HepG2 (cell line): Measurements from ENCODE around the gene LEFTY2. TPM values are rescaled to one million over a fixed set of nuclear protein-coding genes. Genes with fewer than 3 reads are reported as not detected.

Experiments
- ARID5B ChIP-seq: IDR thresholded peaks from 2 replicates; pipeline ENCODE4 v1.4.0; 2020; ENCODE audit warnings: mild to moderate bottlenecking, missing genetic modification reagents
- DRAP1 ChIP-seq: IDR thresholded peaks from 2 replicates; pipeline ENCODE4 v1.6.1; 2016; ENCODE audit warnings: missing genetic modification reagents, missing compliant biosample characterization
- ELF4 ChIP-seq: sonication (generic); formaldehyde crosslinking; IDR thresholded peaks from 2 replicates; pipeline ENCODE4 v1.5.0; 2020; ENCODE audit warnings: missing genetic modification reagents, mild to moderate bottlenecking, moderate library complexity, borderline replicate concordance
- GTF3A ChIP-seq: sonication (generic); formaldehyde crosslinking; conservative IDR thresholded peaks from 2 replicates; pipeline ENCODE4 v1.4.0; 2020; ENCODE audit warnings: mild to moderate bottlenecking, missing genetic modification reagents
- HMG20A ChIP-seq: IDR thresholded peaks from 2 replicates; pipeline ENCODE4 v1.6.1; 2016; ENCODE audit warnings: borderline replicate concordance
- KLF11 ChIP-seq: IDR thresholded peaks from 2 replicates; pipeline ENCODE4 v1.6.1; 2016; ENCODE audit warnings: missing compliant biosample characterization
- KLF12 ChIP-seq: sonication (generic); formaldehyde crosslinking; IDR thresholded peaks from 2 replicates; pipeline ENCODE4 v1.4.0; 2020; ENCODE audit warnings: missing genetic modification reagents, borderline replicate concordance
- MAFG ChIP-seq: sonication (generic); formaldehyde crosslinking; IDR thresholded peaks from 2 replicates; pipeline ENCODE4 v1.5.1; 2020; ENCODE audit warnings: mild to moderate bottlenecking, missing genetic modification reagents
- NPAS2 ChIP-seq: sonication (generic); formaldehyde crosslinking; IDR thresholded peaks from 2 replicates; pipeline ENCODE4 v1.8.0; 2022; ENCODE audit warnings: mild to moderate bottlenecking, missing genetic modification reagents, borderline replicate concordance
- REST ChIP-seq, 2 experiments: IDR thresholded peaks; 2 replicates each; pipeline ENCODE4 v1.6.1; 2011 to 2012; ENCODE audit warnings: low read length in 2 of 2, borderline replicate concordance in 1 of 2, low read depth in 1 of 2, mild to moderate bottlenecking in 1 of 2, moderate library complexity in 1 of 2
- RNF2 ChIP-seq: fragments of 450-650 bp; conservative IDR thresholded peaks from 2 replicates; pipeline ENCODE4 v1.6.1; 2016; ENCODE audit warnings: low read depth
- SAP130 ChIP-seq: IDR thresholded peaks from 2 replicates; pipeline ENCODE4 v1.6.1; 2016; ENCODE audit warnings: low read depth
- SP1 ChIP-seq, 2 experiments: fragments of 450-650 bp in 1 of 2; sonication (generic) in 1 of 2; formaldehyde crosslinking in 1 of 2; IDR thresholded peaks; 2 replicates each; pipeline versions ENCODE4 v1.4.0 to v1.6.1; 2016 to 2020; ENCODE audit warnings: missing genetic modification reagents in 1 of 2
- SP2 ChIP-seq: sonication (generic); formaldehyde crosslinking; IDR thresholded peaks from 2 replicates; pipeline ENCODE4 v1.5.1; 2020; ENCODE audit warnings: mild to moderate bottlenecking, missing genetic modification reagents
- YEATS4 ChIP-seq: sonication (generic); formaldehyde crosslinking; IDR thresholded peaks from 2 replicates; pipeline ENCODE4 v1.4.0; 2020; ENCODE audit warnings: missing genetic modification reagents, borderline replicate concordance
- ZFX ChIP-seq: sonication (generic); formaldehyde crosslinking; IDR thresholded peaks from 2 replicates; pipeline ENCODE4 v1.4.0; 2020; ENCODE audit warnings: mild to moderate bottlenecking, low read depth, missing genetic modification reagents, moderate library complexity
- ZNF292 ChIP-seq: sonication (generic); formaldehyde crosslinking; IDR thresholded peaks from 2 replicates; pipeline ENCODE4 v1.8.1; 2022; ENCODE audit warnings: mild to moderate bottlenecking, low read depth, missing genetic modification reagents, borderline replicate concordance
- ZNF326 ChIP-seq: sonication (generic); formaldehyde crosslinking; IDR thresholded peaks from 2 replicates; pipeline ENCODE4 v1.4.0; 2020; ENCODE audit warnings: missing genetic modification reagents, borderline replicate concordance
- ZNF441 ChIP-seq: sonication (generic); formaldehyde crosslinking; IDR thresholded peaks from 2 replicates; pipeline ENCODE4 v1.7.0; 2021; ENCODE audit warnings: missing genetic modification reagents, borderline replicate concordance
- ZNF468 ChIP-seq: sonication (generic); formaldehyde crosslinking; IDR thresholded peaks from 2 replicates; pipeline ENCODE4 v1.8.0; 2022; ENCODE audit warnings: mild to moderate bottlenecking, moderate library complexity, missing genetic modification reagents
- ZNF562 ChIP-seq: sonication (generic); formaldehyde crosslinking; IDR thresholded peaks from 2 replicates; pipeline ENCODE4 v1.8.0; 2022; ENCODE audit warnings: missing genetic modification reagents, borderline replicate concordance
- ZNF746 ChIP-seq: sonication (generic); formaldehyde crosslinking; IDR thresholded peaks from 2 replicates; pipeline ENCODE4 v1.8.0; 2022; ENCODE audit warnings: mild to moderate bottlenecking, missing genetic modification reagents
- ZNF768 ChIP-seq: sonication (generic); formaldehyde crosslinking; IDR thresholded peaks from 2 replicates; pipeline ENCODE4 v1.4.0; 2020; ENCODE audit warnings: missing genetic modification reagents
- ZNF776 ChIP-seq: sonication (generic); formaldehyde crosslinking; IDR thresholded peaks from 2 replicates; pipeline ENCODE4 v1.4.0; 2020; ENCODE audit warnings: mild to moderate bottlenecking, missing genetic modification reagents
- polyA plus RNA-seq, 8 experiments: library from polyadenylated mRNA; depleted of rRNA in 3 of 8; stranded (reverse) in 7 of 8; unstranded in 1 of 8; fragments of >200 nt; fragmentation: Illumina TruSeq in 4 of 8; extraction: Trizol in 4 of 8; gene quantifications; 2 replicates each; pipeline versions ENCODE4 v1.2.1 to v1.2.3, GENCODE V29; 2011 to 2016; ENCODE audit warnings: low read depth in 4 of 8, missing spikeins in 1 of 8, mixed read lengths in 1 of 8; ENCODE audit not compliant: insufficient read depth in 1 of 8
- total RNA-seq, 5 experiments: library from RNA; depleted of rRNA; stranded (reverse); fragments of >200 nt; fragmentation: Illumina TruSeq; extraction: Trizol; gene quantifications; 2 replicates each; pipeline ENCODE4 v1.2.3, GENCODE V29; 2016; ENCODE audit warnings: low read depth in 1 of 5

LEFTY2 gene
- total and polyA plus RNA-seq, 2 of the 13 experiments (the other 11 are each of a cell fraction or from before 2014, with no cell fraction given), result 0.13 to 0.33 TPM

- TF ChIP-seq ZNF292 (CRISPR knock-in tag), result peak; percentile 51; the same call in 1 of the 2 replicates
- TF ChIP-seq ZNF562 (CRISPR knock-in tag), result no peak
- TF ChIP-seq ZFX (CRISPR knock-in tag), result peak; percentile 36; the same call in 1 of the 2 replicates
- TF ChIP-seq ZNF441 (CRISPR knock-in tag), result 0 out of 2 replicates have a peak, but pooled peaks have one; percentile 72
- no peak for TF ChIP-seq ZNF776
- TF ChIP-seq ZNF746 (CRISPR knock-in tag), result no peak
- TF ChIP-seq ELF4 (CRISPR knock-in tag), result no peak
- TF ChIP-seq REST (IDR thresholded peaks at IDR 0.05; ENCODE audit: borderline replicate concordance in 1 of 2, low read depth in 1 of 2, low read length in 2 of 2), result no peak
- no peak for TF ChIP-seq MAFG (CRISPR knock-in tag)
- TF ChIP-seq KLF11 (CRISPR knock-in tag), result no peak
- TF ChIP-seq DRAP1 (CRISPR knock-in tag), result peak; percentile 51
- no peak for TF ChIP-seq SP1 (IDR thresholded peaks at IDR 0.05)
- TF ChIP-seq SP1 (CRISPR knock-in tag; IDR thresholded peaks at IDR 0.05), result no peak
- TF ChIP-seq HMG20A (CRISPR knock-in tag), result peak; percentile 22; the same call in 1 of the 2 replicates
- no peak for TF ChIP-seq ZNF468 (CRISPR knock-in tag)
- TF ChIP-seq GTF3A (CRISPR knock-in tag), result no peak
- TF ChIP-seq SAP130, result peak; percentile 72
- TF ChIP-seq ARID5B (CRISPR knock-in tag), result peak; percentile 45; the same call in 1 of the 2 replicates
- TF ChIP-seq KLF12, result 0 out of 2 replicates have a peak, but pooled peaks have one; percentile 35
- TF ChIP-seq YEATS4 (CRISPR knock-in tag), result peak; percentile 41; the same call in 1 of the 2 replicates
- TF ChIP-seq NPAS2 (CRISPR knock-in tag), result no peak
- no peak for TF ChIP-seq ZNF768 (CRISPR knock-in tag)
- TF ChIP-seq ZNF326, result no peak
- no peak for TF ChIP-seq RNF2
- TF ChIP-seq SP2 (CRISPR knock-in tag), result no peak
These were observed 44.0 kb downstream of the LEFTY2 start (continued) for GRCh38 chr1:225896937-225897549.
